Body of pancreas (tissue), 4 donors: Measurements from ENCODE around the gene EME2. TPM values are rescaled to one million over a fixed set of nuclear protein-coding genes. Genes with fewer than 3 reads are reported as not detected.

Experiments
- ATAC-seq: fragments of 150-250 bp; one replicate; pipeline ENCODE4 v1.9.1; 2016
- DNase-seq, 4 donors: peaks; one replicate each; pipeline ENCODE4 v3.0.0-alpha.2; 2019
- H3K27ac ChIP-seq, 4 donors: fragments of 200-600 bp; sonication (generic); 1 replicate in 3 of 4; 2 replicates in 1 of 4; pipeline versions ENCODE4 v1.5.1 to v1.6.1; 2016 to 2019; ENCODE audit warnings: mild to moderate bottlenecking in 1 of 4, mixed read lengths in 1 of 4, moderate library complexity in 1 of 4
- H3K27me3 ChIP-seq, 2 donors: fragments of 200-600 bp; sonication (generic); one replicate each; pipeline ENCODE4 v1.6.0; 2016; ENCODE audit warnings: mild to moderate bottlenecking in 1 of 2
- H3K36me3 ChIP-seq, 2 donors: fragments of 200-600 bp; sonication (generic); replicated peaks in 1 of 2; 2 replicates each; pipeline ENCODE4 v1.5.1; 2016; ENCODE audit warnings: low read depth in 2 of 2; ENCODE audit not compliant: insufficient read depth in 1 of 2
- H3K4me1 ChIP-seq: fragments of 200-600 bp; sonication (generic); one replicate; pipeline ENCODE4 v1.6.0; 2016
- H3K4me3 ChIP-seq, 2 donors: fragments of 200-600 bp; sonication (generic); 1 replicate in 1 of 2; 2 replicates in 1 of 2; pipeline ENCODE4 v1.5.1; 2016 to 2019
- H3K9me3 ChIP-seq, 3 donors: fragments of 200-600 bp; sonication (generic); 1 replicate in 2 of 3; 2 replicates in 1 of 3; pipeline ENCODE4 v1.5.1; 2016
- CTCF ChIP-seq, 7 experiments: fragments of 450-650 bp in 4 of 7; fragments of 200-600 bp in 3 of 7; sonication (generic) in 3 of 7; IDR thresholded peaks; one replicate each; pipeline ENCODE4 v1.5.1; 2016 to 2019; ENCODE audit warnings: antibody characterized with exemption in 7 of 7
- POLR2A ChIP-seq, 3 donors: fragments of 450-650 bp; IDR thresholded peaks; one replicate each; pipeline ENCODE4 v1.6.1; 2016; ENCODE audit warnings: antibody characterized with exemption in 3 of 3, mild to moderate bottlenecking in 2 of 3
- WGBS, 2 donors: methylation state at CpG; one replicate each; pipeline ENCODE4 v1.1.5; 2017; 5-methylcytosine and 5-hydroxymethylcytosine counted together
- intact Hi-C: fragments of 100-400 bp; cut with DNase I; formaldehyde crosslinking; loops from one replicate; pipeline ENCODE4 v1.15.1; 2023
- total RNA-seq, 2 donors: library from RNA; depleted of rRNA; stranded (reverse); fragments of >200 nt; gene quantifications; one replicate each; pipeline ENCODE4 v1.1.0, GENCODE V29; 2016

The EME2 gene
- total RNA-seq, 2 donors from 2014 or later, result 13.5 to 33.3 TPM

- TF ChIP-seq CTCF (IDR thresholded peaks at IDR 0.05), result no peak
- TF ChIP-seq POLR2A (IDR thresholded peaks at IDR 0.05), result no peak
- H3K36me3 ChIP-seq, result peaks cover 0 to 6% of the 10 kb centered on the region in 2 donors
Measured at GRCh38 chr16:1791943-1792812, 19.6 kb downstream of the EME2 start.

GRCh38 chr16:1792836-1793577, 20.4 kb downstream of the EME2 start:
- TF ChIP-seq CTCF (IDR thresholded peaks at IDR 0.05) (no peak), POLR2A (IDR thresholded peaks at IDR 0.05) (no peak)
- no peak for DNase-seq
- WGBS, 2 donors, result 40 to 47% methylated on average over 3 to 23 of the region's 33 CpGs
- no peak for ATAC-seq
- Histone ChIP-seq H3K9me3 (no peaks in the 10 kb centered on the region), H3K4me1 (peaks cover 27% of the 10 kb centered on the region), H3K27ac (peak overlapping the region; percentile 47 to 83 (median 72)), H3K27me3 (no peaks in the 10 kb centered on the region), H3K36me3 (peaks cover 0 to 4% of the 10 kb centered on the region in 2 donors), H3K4me3 (no peak overlapping the region)
- intact Hi-C loops, result no loop called here

More at GRCh38 chr16:1791943-1792812, 19.6 kb downstream of the EME2 start:
- no peaks in the 10 kb centered on the region for H3K9me3 ChIP-seq
- H3K27ac ChIP-seq, result peak overlapping the region in 1 of 4 donors; percentile 74
- H3K27me3 ChIP-seq, result no peaks in the 10 kb centered on the region
- intact Hi-C loops, result no loop called here
- 91 to 93% methylated on average over 10 to 33 of the region's 59 CpGs for WGBS, 2 donors
- ATAC-seq, result no peak
- H3K4me3 ChIP-seq, result no peak overlapping the region
- H3K4me1 ChIP-seq, result peaks cover 27% of the 10 kb centered on the region
- peak in 1 of 4 donors; percentile 8 for DNase-seq

GRCh38 chr16:1793578-1794220, 21.1 kb downstream of the EME2 start, which contains the start of gene IGFALS:
Gene IGFALS (minus strand): TSS chr16:1793705. CDS start chr16:1793652, 53 bp downstream.
- TF ChIP-seq CTCF (IDR thresholded peaks at IDR 0.05), result no peak
- peak in 1 of 3 donors; percentile 4 for TF ChIP-seq POLR2A (IDR thresholded peaks at IDR 0.05)
- Histone ChIP-seq H3K4me3 (no peak within 1 kb of the TSS), H3K36me3 (no peaks in the 10 kb centered on the region), H3K9me3 (no peaks in the 10 kb centered on the region), H3K4me1 (peaks cover 27% of the 10 kb centered on the region), H3K27ac (peak within 1 kb of the TSS; percentile 47 to 83 (median 72)), H3K27me3 (no peaks in the 10 kb centered on the region)
- peak; percentile 68 for ATAC-seq
- DNase-seq, result peak; percentile 55 to 64 (median 60)
- intact Hi-C loops, result no loop called here
- 18% methylated on average over 28 of the region's 28 CpGs; no CpG with 5 or more reads in 1 of the 2 donors for WGBS, 2 donors

- TF ChIP-seq POLR2A (IDR thresholded peaks at IDR 0.05) (peak in 2 of 3 donors; percentile 41 to 53), CTCF (IDR thresholded peaks at IDR 0.05) (no peak)
- peak; percentile 70 for ATAC-seq
- no peaks in the 10 kb centered on the region for H3K27me3 ChIP-seq
- intact Hi-C loops, result no loop called here
- DNase-seq, result peak; percentile 49 to 68 (median 59)
- 13 to 22% methylated on average over 4 to 18 of the region's 18 CpGs for WGBS, 2 donors
- H3K27ac ChIP-seq, result peak overlapping the region; percentile 47 to 83 (median 72)
- H3K36me3 ChIP-seq, result no peaks in the 10 kb centered on the region
- no peak overlapping the region for H3K4me3 ChIP-seq
- peaks cover 27% of the 10 kb centered on the region for H3K4me1 ChIP-seq
- no peaks in the 10 kb centered on the region for H3K9me3 ChIP-seq
Measured at GRCh38 chr16:1794221-1794871, 21.7 kb downstream of the EME2 start.
